Measurements from ENCODE around the gene TRIML2. TPM values are rescaled to one million over a fixed set of nuclear protein-coding genes. Genes with fewer than 3 reads are reported as not detected.

TRIML2 gene
- total and polyA plus RNA-seq, 10 of the 15 experiments (the other 5 are each of a cell fraction or from before 2014, with no cell fraction given), result not detected

DNA sequence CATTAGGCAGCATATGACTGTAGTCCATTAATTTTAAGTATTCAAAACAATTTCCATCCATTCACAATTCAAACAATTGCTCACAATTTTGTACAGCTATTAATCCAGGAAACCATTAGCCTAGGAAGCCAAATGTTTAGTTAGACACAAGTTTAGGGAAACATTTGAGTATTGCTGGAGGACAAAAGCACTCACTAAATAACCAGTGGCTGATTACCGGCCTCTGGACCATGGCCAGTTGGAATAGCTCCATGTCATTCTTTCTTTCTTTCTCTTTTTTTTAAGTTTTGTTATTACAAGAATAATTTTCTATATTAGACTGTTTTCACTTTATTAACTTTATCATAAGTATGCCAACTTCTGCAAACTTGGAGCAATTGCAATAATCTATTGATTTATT is 31.3 kb downstream of the TRIML2 start (continued):
- TF ChIP-seq MTA2 (IDR thresholded peaks at IDR 0.05; ENCODE audit: low read depth) (no peak), MXI1 (IDR thresholded peaks at IDR 0.05; ENCODE audit: low read depth, low read length) (no peak)

GRCh38 chr4:188076169-188076568 is 33.2 kb downstream of the TRIML2 start:
- ATAC-seq (no peak), DNase-seq (ENCODE audit: low read depth, low spot score) (no peak), FAIRE-seq (no peak)
- POLR2A ChIA-PET, result no interaction called here
- H3K4me2 ChIP-seq (ENCODE audit: control insufficient read depth, insufficient read depth), result no peak overlapping the region
- BruUV-seq (replicated peaks), result no TSS peak
- no peaks in the 10 kb centered on the region for H3K27me3 ChIP-seq (replicated peaks in 1 of 2; ENCODE audit: control insufficient read depth in 2 of 2, insufficient read depth in 2 of 2, low read length in 1 of 2)
- no peaks in the 10 kb centered on the region for H3K9me3 ChIP-seq (replicated peaks; ENCODE audit: control insufficient read depth, insufficient read depth, low read length)
- no peak overlapping the region for H3K4me3 ChIP-seq
- TF ChIP-seq CREM (IDR thresholded peaks at IDR 0.05; ENCODE audit: low read depth) (no peak), EED (IDR thresholded peaks at IDR 0.05; ENCODE audit: low read depth) (no peak), HDGF (IDR thresholded peaks at IDR 0.05) (no peak), SP1 (IDR thresholded peaks at IDR 0.05; ENCODE audit: low read depth, low read length) (no peak), CBX5 (IDR thresholded peaks at IDR 0.05; ENCODE audit: low read depth) (no peak), PKNOX1 (IDR thresholded peaks at IDR 0.05) (no peak)
- TF ChIP-seq, protein P1, sequence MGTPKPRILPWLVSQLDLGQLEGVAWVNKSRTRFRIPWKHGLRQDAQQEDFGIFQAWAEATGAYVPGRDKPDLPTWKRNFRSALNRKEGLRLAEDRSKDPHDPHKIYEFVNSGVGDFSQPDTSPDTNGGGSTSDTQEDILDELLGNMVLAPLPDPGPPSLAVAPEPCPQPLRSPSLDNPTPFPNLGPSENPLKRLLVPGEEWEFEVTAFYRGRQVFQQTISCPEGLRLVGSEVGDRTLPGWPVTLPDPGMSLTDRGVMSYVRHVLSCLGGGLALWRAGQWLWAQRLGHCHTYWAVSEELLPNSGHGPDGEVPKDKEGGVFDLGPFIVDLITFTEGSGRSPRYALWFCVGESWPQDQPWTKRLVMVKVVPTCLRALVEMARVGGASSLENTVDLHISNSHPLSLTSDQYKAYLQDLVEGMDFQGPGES (IDR thresholded peaks at IDR 0.05), result no peak
- TF ChIP-seq, protein P2, sequence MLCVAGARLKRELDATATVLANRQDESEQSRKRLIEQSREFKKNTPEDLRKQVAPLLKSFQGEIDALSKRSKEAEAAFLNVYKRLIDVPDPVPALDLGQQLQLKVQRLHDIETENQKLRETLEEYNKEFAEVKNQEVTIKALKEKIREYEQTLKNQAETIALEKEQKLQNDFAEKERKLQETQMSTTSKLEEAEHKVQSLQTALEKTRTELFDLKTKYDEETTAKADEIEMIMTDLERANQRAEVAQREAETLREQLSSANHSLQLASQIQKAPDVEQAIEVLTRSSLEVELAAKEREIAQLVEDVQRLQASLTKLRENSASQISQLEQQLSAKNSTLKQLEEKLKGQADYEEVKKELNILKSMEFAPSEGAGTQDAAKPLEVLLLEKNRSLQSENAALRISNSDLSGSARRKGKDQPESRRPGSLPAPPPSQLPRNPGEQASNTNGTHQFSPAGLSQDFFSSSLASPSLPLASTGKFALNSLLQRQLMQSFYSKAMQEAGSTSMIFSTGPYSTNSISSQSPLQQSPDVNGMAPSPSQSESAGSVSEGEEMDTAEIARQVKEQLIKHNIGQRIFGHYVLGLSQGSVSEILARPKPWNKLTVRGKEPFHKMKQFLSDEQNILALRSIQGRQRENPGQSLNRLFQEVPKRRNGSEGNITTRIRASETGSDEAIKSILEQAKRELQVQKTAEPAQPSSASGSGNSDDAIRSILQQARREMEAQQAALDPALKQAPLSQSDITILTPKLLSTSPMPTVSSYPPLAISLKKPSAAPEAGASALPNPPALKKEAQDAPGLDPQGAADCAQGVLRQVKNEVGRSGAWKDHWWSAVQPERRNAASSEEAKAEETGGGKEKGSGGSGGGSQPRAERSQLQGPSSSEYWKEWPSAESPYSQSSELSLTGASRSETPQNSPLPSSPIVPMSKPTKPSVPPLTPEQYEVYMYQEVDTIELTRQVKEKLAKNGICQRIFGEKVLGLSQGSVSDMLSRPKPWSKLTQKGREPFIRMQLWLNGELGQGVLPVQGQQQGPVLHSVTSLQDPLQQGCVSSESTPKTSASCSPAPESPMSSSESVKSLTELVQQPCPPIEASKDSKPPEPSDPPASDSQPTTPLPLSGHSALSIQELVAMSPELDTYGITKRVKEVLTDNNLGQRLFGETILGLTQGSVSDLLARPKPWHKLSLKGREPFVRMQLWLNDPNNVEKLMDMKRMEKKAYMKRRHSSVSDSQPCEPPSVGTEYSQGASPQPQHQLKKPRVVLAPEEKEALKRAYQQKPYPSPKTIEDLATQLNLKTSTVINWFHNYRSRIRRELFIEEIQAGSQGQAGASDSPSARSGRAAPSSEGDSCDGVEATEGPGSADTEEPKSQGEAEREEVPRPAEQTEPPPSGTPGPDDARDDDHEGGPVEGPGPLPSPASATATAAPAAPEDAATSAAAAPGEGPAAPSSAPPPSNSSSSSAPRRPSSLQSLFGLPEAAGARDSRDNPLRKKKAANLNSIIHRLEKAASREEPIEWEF (IDR thresholded peaks at IDR 0.05; ENCODE audit: insufficient replicate concordance, low read depth, low read length), result no peak
- H3K9ac ChIP-seq (ENCODE audit: control insufficient read depth, insufficient read depth, low read length), result no peak overlapping the region
- RAD21 ChIA-PET (ENCODE audit: unreplicated experiment), result no interaction called here
- H2AFZ ChIP-seq (ENCODE audit: control insufficient read depth, low read depth, low read length), result no peak overlapping the region
- CTCF ChIA-PET, result no interaction called here
- H4K20me1 ChIP-seq (ENCODE audit: control insufficient read depth, insufficient read depth), result no peaks in the 10 kb centered on the region
- SMC1A ChIA-PET (ENCODE audit: uncharacterized antibody, unreplicated experiment), result no interaction called here
- in situ Hi-C loops (cut with MboI) (no loop called here), intact Hi-C loops (cut with micrococcal nuclease; ENCODE audit: unreplicated experiment) (no loop called here)
- no peaks in the 10 kb centered on the region for H3K36me3 ChIP-seq (ENCODE audit: control insufficient read depth in 2 of 2, insufficient read depth in 2 of 2, low read length in 1 of 2)
- H3K4me1 ChIP-seq (ENCODE audit: control insufficient read depth, insufficient read depth, low read length), result no peaks in the 10 kb centered on the region
- H3K27ac ChIP-seq (ENCODE audit: control insufficient read depth, insufficient read depth), result no peak overlapping the region
- WGBS (ENCODE audit: insufficient coverage, insufficient replicate concordance, low lambda C conversion rate, missing lambda C conversion rate), result 43% methylated on average over 12 of the region's 12 CpGs
- H3K79me2 ChIP-seq (ENCODE audit: control insufficient read depth, insufficient read depth, low read length), result no peaks in the 10 kb centered on the region

All from GM12878 (cell line).